ENCODE measurements around the gene CCDC69.

The CCDC69 gene

GRCh38 chr5:151191661-151192060 lies 32.2 kb downstream of the CCDC69 start:
- no peak overlapping the region for H3K27ac ChIP-seq
- no peak for TF ChIP-seq CTCF (IDR thresholded peaks at IDR 0.05)
- TF ChIP-seq ZFX (IDR thresholded peaks at IDR 0.05; ENCODE audit: borderline replicate concordance) = no peak

GRCh38 chr5:151189151-151189550 lies 34.7 kb downstream of the CCDC69 start:
- no peak overlapping the region for H3K27ac ChIP-seq

GRCh38 chr5:151186538-151186937 lies 37.4 kb downstream of the CCDC69 start:
- TF ChIP-seq CTCF (IDR thresholded peaks at IDR 0.05) (no peak), ZFX (IDR thresholded peaks at IDR 0.05; ENCODE audit: borderline replicate concordance) (no peak)

More at GRCh38 chr5:151189151-151189550, 34.7 kb downstream of the CCDC69 start:
- TF ChIP-seq CTCF (IDR thresholded peaks at IDR 0.05) = no peak
- no peak for TF ChIP-seq ZFX (IDR thresholded peaks at IDR 0.05; ENCODE audit: borderline replicate concordance)

GRCh38 chr5:151186052-151186451 lies 37.8 kb downstream of the CCDC69 start:
- no peak overlapping the region for H3K27ac ChIP-seq
- TF ChIP-seq ZFX (IDR thresholded peaks at IDR 0.05; ENCODE audit: borderline replicate concordance) = no peak
- TF ChIP-seq CTCF (IDR thresholded peaks at IDR 0.05) = no peak

More at GRCh38 chr5:151186538-151186937, 37.4 kb downstream of the CCDC69 start:
- no peak overlapping the region for H3K27ac ChIP-seq

GRCh38 chr5:151184316-151185042 lies 39.4 kb downstream of the CCDC69 start:
- no peak overlapping the region for H3K27ac ChIP-seq
- TF ChIP-seq CTCF (IDR thresholded peaks at IDR 0.05) (no peak), ZFX (IDR thresholded peaks at IDR 0.05; ENCODE audit: borderline replicate concordance) (no peak)

GRCh38 chr5:151183456-151184245 lies 40.2 kb downstream of the CCDC69 start:
- no peak for TF ChIP-seq CTCF (IDR thresholded peaks at IDR 0.05)
- H3K27ac ChIP-seq = no peak overlapping the region

GRCh38 chr5:151182976-151183375 lies 40.9 kb downstream of the CCDC69 start:
- H3K27ac ChIP-seq = no peak overlapping the region
- TF ChIP-seq ZFX (IDR thresholded peaks at IDR 0.05; ENCODE audit: borderline replicate concordance) = no peak

Data from 22Rv1 (cell line).